ENCODE data around the gene CACNG7.

Gene CACNG7

GRCh38 chr19:53980539-53981375 lies 71.7 kb downstream of the CACNG7 start:
- peak in 6 of 51 donors; percentile 7 to 24 (median 12) for DNase-seq

GRCh38 chr19:53981376-53981951 lies 72.4 kb downstream of the CACNG7 start:
- no peak for DNase-seq

- DNase-seq: no peak
Observed at GRCh38 chr19:53982001-53982451, 72.9 kb downstream of the CACNG7 start.

GRCh38 chr19:53982611-53983010 lies 73.5 kb downstream of the CACNG7 start:
- DNase-seq: peak in 2 of 51 donors; percentile 14 to 24

GRCh38 chr19:53983457-53984289 lies 74.6 kb downstream of the CACNG7 start:
- DNase-seq: peak in 1 of 51 donors; percentile 38

GRCh38 chr19:53985863-53986262 lies 76.8 kb downstream of the CACNG7 start:
- DNase-seq: no peak

- DNase-seq: no peak
Observed at GRCh38 chr19:53988981-53989380, 79.9 kb downstream of the CACNG7 start.

GRCh38 chr19:53989600-53990533 lies 80.8 kb downstream of the CACNG7 start:
- peak in 12 of 51 donors; percentile 1 to 53 (median 10) for DNase-seq

GRCh38 chr19:53991224-53992113 lies 82.4 kb downstream of the CACNG7 start, which contains the start of gene CACNG6:
Gene CACNG6, plus strand, starts transcription at chr19:53991637. Its CDS starts 1,241 bp downstream, at chr19:53992878.
- DNase-seq: peak in 4 of 51 donors; percentile 3 to 17 (median 8)

GRCh38 chr19:53992211-53992610 lies 83.1 kb downstream of the CACNG7 start:
- DNase-seq: no peak

GRCh38 chr19:53992815-53993214 lies 83.7 kb downstream of the CACNG7 start:
- DNase-seq: no peak

- no peak for DNase-seq
Observed at GRCh38 chr19:53993448-53993847, 84.4 kb downstream of the CACNG7 start.

Data from hypothalamus (tissue), 51 donors.